ENCODE results near the gene GINS2.

The GINS2 gene

DNA sequence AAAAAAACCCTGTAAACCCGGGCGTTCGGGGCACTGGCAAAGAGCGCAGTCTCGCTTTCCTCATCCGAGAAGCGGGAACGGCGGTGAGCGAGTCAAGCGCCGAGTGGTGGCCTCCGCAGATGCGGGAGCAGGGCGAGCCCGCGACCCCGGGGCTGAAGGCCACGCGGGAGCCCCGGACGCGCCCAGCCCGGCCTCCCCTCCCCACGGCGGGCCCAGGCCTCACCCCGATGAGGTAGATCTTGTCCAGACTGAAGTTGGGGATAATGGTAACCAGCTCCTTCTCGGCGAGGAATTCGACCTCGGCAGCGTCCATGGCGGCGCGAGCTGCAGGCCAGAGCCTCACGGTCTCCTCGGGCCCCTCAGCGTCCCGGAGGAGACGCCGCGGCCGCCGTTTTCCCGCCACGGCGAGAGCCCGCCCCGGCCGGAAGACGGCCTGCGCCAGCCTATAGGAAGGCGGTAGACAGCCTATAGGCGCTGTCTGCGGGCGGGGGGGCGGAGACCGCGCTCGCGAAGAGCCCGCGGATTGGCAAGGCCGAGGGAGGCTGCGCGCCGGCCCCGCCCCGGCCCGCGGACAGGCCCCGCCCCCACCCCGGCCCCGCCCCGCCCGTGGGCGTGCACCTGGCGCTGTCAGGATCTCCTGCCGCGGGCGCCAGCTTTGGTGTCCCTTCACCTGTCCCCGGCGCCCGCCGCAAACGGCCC lies at the start of gene GINS2:
GINS2 (minus strand) TSS at position 369 of the 699 bp plus-strand sequence; CDS start at position 313, 56 bp downstream.
- no peak for DNase-seq (ENCODE audit: low read depth)

DNA sequence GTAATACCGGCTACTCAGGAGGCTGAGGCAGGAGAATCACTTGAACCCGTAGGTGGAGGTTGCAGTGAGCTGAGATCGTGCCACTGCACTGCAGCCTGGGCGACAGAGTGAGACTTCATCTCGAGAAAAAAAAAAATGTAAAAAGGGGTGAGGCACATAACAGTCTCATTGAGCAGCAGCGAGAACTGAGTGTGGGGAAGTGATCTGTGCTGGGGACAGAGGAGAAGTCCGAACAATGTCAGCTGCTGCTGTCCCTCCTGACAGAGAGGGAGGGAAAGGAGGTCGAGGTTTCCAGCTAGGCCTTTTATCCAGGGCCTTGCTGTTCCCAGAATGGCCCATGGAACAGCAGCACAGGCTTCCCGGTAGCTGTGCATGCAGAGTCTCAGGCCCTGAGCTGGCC lies 48.2 kb upstream of the GINS2 start:
- DNase-seq (ENCODE audit: low read depth) = no peak

GRCh38 chr16:85735946-85736345 lies 47.2 kb upstream of the GINS2 start:
- DNase-seq (ENCODE audit: low read depth) = no peak

GRCh38 chr16:85735225-85735635 lies 46.5 kb upstream of the GINS2 start:
- DNase-seq (ENCODE audit: low read depth) = no peak

GRCh38 chr16:85734311-85735017 lies 45.7 kb upstream of the GINS2 start:
- DNase-seq (ENCODE audit: low read depth) = no peak

DNA sequence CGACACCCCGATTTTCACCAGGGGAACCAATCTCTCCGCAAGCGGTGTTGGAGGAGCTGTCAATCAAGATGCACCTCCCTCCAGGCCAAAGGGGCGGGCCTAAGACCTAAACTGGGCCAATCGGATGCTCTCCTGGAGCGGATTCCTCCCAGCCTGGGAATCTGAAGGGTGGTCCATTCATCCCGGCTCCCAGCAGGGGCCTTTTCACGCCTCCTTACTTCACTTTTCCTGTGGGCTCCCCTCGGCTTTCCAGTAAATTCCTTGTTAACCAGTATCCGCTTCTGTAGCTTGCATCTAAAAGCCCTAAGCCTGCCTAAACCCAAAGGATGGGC lies 45.1 kb upstream of the GINS2 start:
- no peak for DNase-seq (ENCODE audit: low read depth)

DNA sequence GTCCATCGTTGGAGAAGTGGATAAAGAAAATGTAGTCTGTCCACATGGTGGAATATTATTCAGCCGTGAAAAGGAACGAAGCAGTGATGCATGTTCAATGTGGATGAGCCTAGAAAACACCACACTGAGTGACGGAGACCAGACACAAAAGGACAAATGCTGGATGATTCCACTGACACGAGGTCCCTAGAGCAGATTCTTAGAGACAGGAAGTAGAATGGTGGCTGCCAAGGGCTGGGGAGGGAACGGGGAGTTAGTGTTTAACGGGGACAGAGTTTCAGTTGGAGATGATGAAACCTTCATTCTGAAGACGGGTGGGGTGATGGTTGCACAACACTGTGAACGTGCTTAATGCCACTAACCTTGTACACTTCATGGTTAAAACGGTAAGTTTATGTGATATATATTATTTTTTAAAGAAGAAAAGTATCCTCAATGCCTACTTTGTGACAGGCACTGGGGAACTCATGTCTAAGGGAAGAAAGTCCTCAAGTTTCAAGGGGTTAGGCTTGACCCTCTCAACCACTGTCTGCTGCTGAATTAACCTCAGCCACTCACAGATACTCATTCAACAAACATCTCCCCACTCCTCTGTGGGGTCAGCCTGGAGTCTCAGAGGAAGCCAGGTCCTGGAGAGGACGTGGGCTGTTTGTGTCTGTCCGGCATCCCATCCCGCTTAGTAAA lies 44.5 kb upstream of the GINS2 start:
- DNase-seq (ENCODE audit: low read depth) = no peak

DNA sequence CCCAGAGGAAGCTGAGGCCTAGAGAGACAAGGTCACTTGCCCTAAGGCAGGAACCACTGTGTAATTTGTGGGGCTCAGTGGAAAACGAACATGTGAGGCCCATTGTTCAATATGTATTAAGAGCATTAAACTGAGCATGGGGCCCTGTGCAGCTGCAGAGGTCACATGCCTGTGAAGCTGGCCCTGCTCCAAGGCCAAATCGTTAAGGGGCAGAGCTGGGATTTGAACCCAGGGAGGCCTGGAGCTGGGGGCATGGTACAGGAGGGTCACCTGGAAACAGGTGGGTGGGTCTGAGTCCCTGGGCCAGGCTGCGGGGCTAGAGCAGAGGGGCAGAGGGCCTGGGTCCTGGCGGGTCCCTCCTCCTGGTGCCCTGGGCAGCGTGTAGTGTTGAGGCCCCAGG lies 42.4 kb upstream of the GINS2 start:
- DNase-seq (ENCODE audit: low read depth) = no peak

DNA sequence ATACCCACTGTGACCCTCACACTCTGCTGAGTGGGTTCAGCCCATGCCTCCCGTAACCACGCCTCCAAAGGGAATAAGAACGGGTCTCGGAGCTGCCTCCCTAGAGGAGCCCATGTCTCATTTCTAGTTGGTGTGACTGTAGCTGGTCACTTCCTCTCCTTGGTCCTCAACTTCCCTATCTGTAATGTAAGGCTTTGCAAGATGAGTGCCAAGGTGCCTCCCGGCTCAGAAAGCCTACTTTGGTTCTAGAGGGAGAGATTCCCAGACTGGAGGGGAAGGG lies 41.4 kb upstream of the GINS2 start:
- no peak for DNase-seq (ENCODE audit: low read depth)

- no peak for DNase-seq (ENCODE audit: low read depth)
Observed at GRCh38 chr16:85729452-85730185, 40.9 kb upstream of the GINS2 start.

GRCh38 chr16:85728879-85729278 lies 40.1 kb upstream of the GINS2 start:
- no peak for DNase-seq (ENCODE audit: low read depth)

DNA sequence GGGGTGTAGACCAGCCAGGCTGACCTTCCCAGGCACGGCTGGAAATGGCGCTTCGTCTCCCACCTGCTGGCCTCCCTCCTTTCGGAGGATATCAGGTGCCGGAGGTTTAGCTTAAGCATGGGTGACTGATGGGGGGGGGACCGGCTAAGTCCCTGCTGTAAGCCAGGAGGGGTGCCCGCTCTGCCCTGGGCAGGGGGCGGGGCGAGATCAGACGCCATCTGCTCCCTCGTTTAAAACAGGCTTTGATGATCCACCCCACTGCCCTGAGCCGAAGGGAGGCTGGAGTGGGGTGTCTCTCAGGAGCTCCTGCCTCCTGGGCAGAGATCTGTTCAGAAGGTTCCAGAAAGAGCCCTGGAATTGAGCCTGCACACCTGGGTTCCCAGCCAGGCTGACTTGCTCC lies 36.2 kb upstream of the GINS2 start:
- DNase-seq (ENCODE audit: low read depth) = no peak

DNA sequence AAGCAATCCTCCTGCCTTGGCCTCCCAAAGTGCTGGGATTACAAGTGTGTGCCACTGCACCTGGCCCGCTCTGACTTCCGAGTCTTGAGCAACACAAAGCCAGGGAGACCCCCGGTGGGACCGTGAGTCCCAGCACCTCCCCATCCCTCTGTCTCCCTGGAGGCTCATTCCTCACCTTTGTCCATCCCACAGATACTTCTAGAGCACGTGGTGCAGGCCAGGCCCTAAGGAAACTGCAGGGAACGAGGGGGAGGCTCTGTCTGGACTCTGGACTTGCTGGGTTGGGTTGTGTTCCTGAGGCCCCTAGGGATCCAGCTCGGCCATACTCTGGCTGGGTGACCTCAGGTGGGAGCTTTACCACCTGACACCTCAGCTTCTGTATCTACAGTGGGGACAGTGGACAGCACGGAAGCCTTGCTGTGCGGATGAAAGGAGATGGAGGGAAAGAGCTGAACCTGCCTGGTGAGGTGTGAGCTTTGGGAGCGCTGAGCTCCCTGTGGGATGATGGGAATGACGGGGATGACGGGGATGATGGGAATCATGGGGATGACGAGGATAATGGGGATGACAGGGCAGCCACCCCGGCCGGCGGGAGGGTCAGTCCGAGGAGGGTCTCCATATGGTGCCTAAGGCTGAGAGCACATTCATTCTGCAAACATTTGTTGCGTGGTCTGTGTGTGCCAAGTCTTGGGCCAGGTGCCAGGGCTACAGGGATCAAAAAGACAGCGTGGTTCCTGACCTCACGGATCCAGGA lies 35.5 kb upstream of the GINS2 start:
- no peak for DNase-seq (ENCODE audit: low read depth)

DNA sequence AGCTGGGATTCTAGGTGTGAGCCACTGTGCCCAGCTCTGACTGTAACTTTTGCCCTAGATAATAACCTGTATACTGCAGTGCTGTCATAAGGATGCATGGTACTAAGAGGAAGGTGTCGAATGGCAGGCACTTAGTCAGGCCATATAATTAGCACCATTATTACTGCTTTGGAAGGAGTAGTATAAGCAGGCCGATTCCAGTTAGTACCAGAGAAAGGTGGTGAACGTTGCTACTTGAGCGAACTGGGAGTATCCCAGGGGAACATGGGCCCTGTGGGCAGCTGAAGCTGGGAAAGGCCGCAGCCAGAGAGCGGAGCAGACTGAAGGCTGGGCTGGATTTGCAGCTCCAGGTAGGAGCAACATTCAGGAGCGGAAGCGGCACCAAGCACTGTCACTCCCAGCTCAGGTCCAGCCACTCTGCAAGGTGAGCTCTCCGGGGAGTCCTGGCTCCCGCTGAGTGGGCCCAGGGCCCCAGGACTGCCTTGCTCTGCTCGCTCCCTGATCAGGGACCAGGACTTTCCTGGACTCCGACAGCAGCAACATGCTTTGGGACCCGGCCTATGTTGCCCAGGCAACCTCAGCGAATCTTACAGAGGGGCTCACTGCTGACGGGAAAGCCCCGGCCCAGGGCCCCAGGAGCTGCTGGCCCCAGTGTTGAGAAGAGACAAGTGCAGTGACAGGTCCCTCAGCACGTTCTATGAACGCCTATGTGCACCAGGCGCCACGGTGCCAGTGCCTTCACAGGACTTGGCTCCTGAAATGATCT lies 33.6 kb upstream of the GINS2 start:
- DNase-seq (ENCODE audit: low read depth) = no peak

DNA sequence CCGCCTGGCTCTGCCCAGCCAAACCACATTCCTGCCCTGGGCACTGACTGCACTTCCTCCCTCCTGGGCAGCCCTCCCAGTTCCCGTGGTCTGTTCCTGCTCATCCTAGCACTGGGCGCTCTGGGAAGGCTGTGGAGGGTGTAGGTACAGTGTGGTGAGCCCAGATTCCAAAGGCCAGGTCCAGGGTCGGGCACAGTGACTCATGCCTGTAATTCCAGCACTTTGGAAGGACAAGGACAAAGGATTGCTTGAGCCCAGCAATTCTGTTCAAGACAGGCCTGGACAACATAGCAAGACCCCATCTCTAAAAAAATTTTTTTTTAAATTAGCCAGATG lies 31.5 kb upstream of the GINS2 start:
- DNase-seq (ENCODE audit: low read depth) = no peak

DNA sequence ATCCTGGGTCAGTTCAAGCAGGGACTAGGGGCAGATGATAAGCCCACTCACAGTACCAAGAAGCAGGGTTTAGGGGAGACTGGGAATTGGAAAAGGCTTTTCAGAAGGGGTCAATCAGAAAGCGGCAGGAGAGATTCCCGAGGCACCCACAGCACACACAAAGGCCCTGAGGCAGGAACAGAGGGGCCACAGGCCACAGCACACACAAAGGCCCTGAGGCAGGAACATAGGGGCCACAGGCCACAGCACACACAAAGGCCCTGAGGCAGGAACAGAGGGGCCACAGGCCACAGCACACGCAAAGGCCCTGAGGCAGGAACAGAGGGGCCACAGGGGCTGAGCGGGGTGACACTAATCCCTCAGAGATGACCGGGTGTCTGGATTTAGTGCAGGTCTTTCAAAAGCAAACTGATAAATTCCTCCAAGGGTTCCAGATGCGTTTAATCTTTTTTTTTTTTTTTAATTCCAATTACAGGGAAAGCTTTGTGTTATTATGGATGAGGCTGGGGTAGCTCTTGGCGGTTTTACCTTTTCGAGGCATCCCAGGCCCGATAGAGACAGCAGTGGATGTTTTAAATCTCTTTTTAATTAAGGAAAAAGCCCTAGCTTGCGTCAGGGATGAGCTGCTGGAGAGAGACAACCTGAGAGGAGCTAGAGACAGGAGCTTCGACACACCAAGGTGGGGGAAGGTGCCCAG lies 31.0 kb upstream of the GINS2 start:
- DNase-seq (ENCODE audit: low read depth) = no peak

DNA sequence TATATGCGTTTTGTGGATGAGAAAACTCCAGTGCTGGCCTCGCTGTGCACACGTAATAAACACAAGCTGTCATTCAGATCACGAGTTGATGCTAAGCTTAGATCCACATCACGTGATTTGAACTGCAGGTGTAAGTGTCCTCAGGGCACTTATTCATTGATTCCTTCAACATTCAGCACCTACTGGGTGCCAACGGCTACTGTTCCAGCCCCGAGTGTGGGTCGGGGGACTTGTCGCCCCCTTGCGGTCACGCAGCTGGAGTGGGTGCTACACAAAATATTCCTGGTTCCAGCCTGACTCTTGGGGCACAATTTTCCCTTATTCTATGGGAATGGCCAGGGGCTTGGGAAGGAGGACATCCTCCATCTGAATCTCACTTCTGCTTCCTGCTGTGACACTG lies 29.9 kb upstream of the GINS2 start:
- no peak for DNase-seq (ENCODE audit: low read depth)

- no peak for DNase-seq (ENCODE audit: low read depth)
Observed at GRCh38 chr16:85718153-85718477, 29.4 kb upstream of the GINS2 start.

DNA sequence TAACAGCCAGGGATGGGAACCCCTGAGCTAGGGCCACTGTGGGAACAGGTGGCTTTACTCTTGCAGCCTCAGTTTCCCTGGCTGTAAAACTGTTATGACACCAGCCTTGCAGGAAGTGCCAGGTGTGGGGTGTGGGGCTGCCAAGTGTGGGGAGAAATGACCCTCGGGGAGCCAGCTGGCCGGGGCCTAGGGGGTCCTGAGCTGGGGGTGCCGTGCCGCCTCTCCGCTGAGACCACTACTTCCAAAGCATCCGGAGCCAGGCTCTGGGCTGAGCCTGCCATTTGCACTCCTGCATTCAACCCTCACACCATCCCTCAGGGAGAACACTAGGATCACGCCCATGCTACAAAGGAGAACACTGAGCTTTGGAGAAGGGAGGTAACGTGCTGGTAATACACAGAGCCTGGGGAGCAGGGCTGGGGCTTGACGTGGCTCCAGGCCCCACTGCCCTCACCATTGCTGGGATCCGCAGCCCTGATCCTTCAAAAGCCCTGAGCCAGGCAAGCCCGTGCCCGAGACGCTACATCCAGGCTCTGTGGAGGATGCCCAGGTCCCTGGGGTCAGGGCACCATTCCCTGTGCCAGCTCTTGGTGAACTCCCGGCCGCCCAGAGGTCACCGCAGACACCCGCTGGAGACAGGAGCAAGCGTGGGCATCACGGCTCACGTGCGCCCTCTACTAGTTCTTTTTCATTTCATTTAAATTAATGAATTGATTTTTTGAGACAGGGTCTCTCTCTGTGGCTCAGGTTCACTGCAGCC lies 28.8 kb upstream of the GINS2 start:
- no peak for DNase-seq (ENCODE audit: low read depth)

GRCh38 chr16:85716680-85717038 lies 27.9 kb upstream of the GINS2 start:
- no peak for DNase-seq (ENCODE audit: low read depth)
